ENCODE results near the gene ZNF688. TPM values are rescaled to one million over a fixed set of nuclear protein-coding genes. Genes with fewer than 3 reads are reported as not detected.

Gene ZNF688
- total and polyA plus RNA-seq, 2 of the 13 experiments (the other 11 are each of a cell fraction or from before 2014, with no cell fraction given) = 2.4 to 5.4 TPM

GRCh38 chr16:30558789-30559377 lies 12.6 kb downstream of the ZNF688 start:
- in situ Hi-C loops (cut with HindIII; ENCODE audit: extremely low pct_ligation_motif_present, low pct_unique_long_range_greater_than_20kb) = no loop called here
- Histone ChIP-seq H3K4me3 (replicated peaks in 1 of 3; ENCODE audit: insufficient read depth in 1 of 3, low read depth in 2 of 3, low read length in 3 of 3) (peak overlapping the region; percentile 24 to 59 (median 37); a peak in 5 of 6 replicates), H3K27me3 (ENCODE audit: control insufficient read depth in 1 of 2, insufficient read depth in 2 of 2, low read length in 2 of 2) (no peaks in the 10 kb centered on the region), H3K36me3 (replicated peaks in 1 of 2; ENCODE audit: control insufficient read depth in 1 of 2, insufficient read depth in 2 of 2, low read length in 2 of 2) (peaks cover 0 to 23% of the 10 kb centered on the region in 2 experiments; a peak in 4 of 5 replicates), H3K9ac (ENCODE audit: insufficient read depth, low read depth, low read length) (peak overlapping the region; percentile 68), H3K27ac (ENCODE audit: extremely low read length, insufficient read depth, low read length) (peak overlapping the region; percentile 95), H4K20me1 (ENCODE audit: insufficient read depth, low read length) (no peaks in the 10 kb centered on the region), H2AFZ (ENCODE audit: low read length) (peak overlapping the region; percentile 78), H3K4me1 (ENCODE audit: insufficient read depth, low read length) (peaks cover 33% of the 10 kb centered on the region), H3K9me3 (ENCODE audit: low read length) (no peaks in the 10 kb centered on the region), H3K79me2 (ENCODE audit: insufficient read depth, low read length) (peaks cover 21% of the 10 kb centered on the region), H3K4me2 (ENCODE audit: low read depth, low read length) (peak overlapping the region; percentile 84)
- BruUV-seq (replicated peaks) = TSS peak; percentile 87
- DNase-seq (ENCODE audit: low spot score) = no peak
- no peak for FAIRE-seq
- CTCF ChIA-PET (ENCODE audit: low intra/inter-chr PET ratio, low total read pairs) = interaction anchor here (1.1 kb wide), 2 partner anchors 24 to 39 kb away, joined by 3 to 4 read pairs; partner anchors contain the start of gene ZNF747
- POLR2A ChIA-PET = interaction anchor here (0.5 to 4.0 kb wide), 42 partner anchors 9 to 559 kb away, joined by 3 to 187 read pairs (median 5); partner anchors contain the start of genes ALDOA, DCTPP1, KAT8 and PRR14
- 67% methylated on average over 21 of the region's 21 CpGs for WGBS (ENCODE audit: low lambda C conversion rate)
- ATAC-seq = no peak
- intact Hi-C loops (cut with micrococcal nuclease; ENCODE audit: unreplicated experiment) = loop anchor here (1.0 to 5.0 kb wide), 4 partner anchors 12 to 38 kb away; partner anchors contain the start of genes ZNF688, ZNF747 and ZNF768
- TF ChIP-seq KLF9 (CRISPR knock-in tag; IDR thresholded peaks at IDR 0.05; ENCODE audit: low read depth) (no peak), ZNF720 (CRISPR knock-in tag; IDR thresholded peaks at IDR 0.05) (no peak), ZNF17 (CRISPR knock-in tag; IDR thresholded peaks at IDR 0.05) (no peak), ZNF709 (CRISPR knock-in tag; IDR thresholded peaks at IDR 0.05) (0 out of 2 replicates have a peak, but pooled peaks have one; percentile 68), ATF7-NPFF (CRISPR knock-in tag; IDR thresholded peaks at IDR 0.05; ENCODE audit: low read depth) (0 out of 2 replicates have a peak, but pooled peaks have one; percentile 25), HMGXB3 (CRISPR knock-in tag; IDR thresholded peaks at IDR 0.05; ENCODE audit: borderline replicate concordance) (no peak), ZC3H13 (CRISPR knock-in tag; IDR thresholded peaks at IDR 0.05) (no peak), NR3C1 (CRISPR knock-in tag; IDR thresholded peaks at IDR 0.05) (no peak), RFX3 (CRISPR knock-in tag; IDR thresholded peaks at IDR 0.05) (no peak), FOXM1 (CRISPR knock-in tag; IDR thresholded peaks at IDR 0.05) (no peak), ZNF317 (CRISPR knock-in tag; IDR thresholded peaks at IDR 0.05) (no peak), ZNF224 (CRISPR knock-in tag; IDR thresholded peaks at IDR 0.05) (no peak), ZNF362 (CRISPR knock-in tag; IDR thresholded peaks at IDR 0.05; ENCODE audit: borderline replicate concordance) (peak; percentile 3; the same call in 1 of the 2 replicates), ZBTB10 (CRISPR knock-in tag; IDR thresholded peaks at IDR 0.05; ENCODE audit: borderline replicate concordance) (no peak), ZNF75D (CRISPR knock-in tag; IDR thresholded peaks at IDR 0.05; ENCODE audit: borderline replicate concordance) (no peak), ZNF674 (CRISPR knock-in tag; IDR thresholded peaks at IDR 0.05; ENCODE audit: low read depth) (no peak)

All from HepG2 (cell line).